Liver (tissue), 9 donors: ENCODE results near the gene YLPM1. TPM values are rescaled to one million over a fixed set of nuclear protein-coding genes. Genes with fewer than 3 reads are reported as not detected.

ENCODE experiments used
- DNase-seq: peaks from one replicate; pipeline ENCODE4 v3.0.0-alpha.2; 2017; ENCODE audit warnings: low spot score
- H3K27ac ChIP-seq, 2 donors: one replicate each; pipeline ENCODE4 v1.7.0; 2013; ENCODE audit warnings: inconsistent platforms in 2 of 2, low read length in 2 of 2, control low read depth in 1 of 2, low read depth in 1 of 2, mild to moderate bottlenecking in 1 of 2
- H3K27me3 ChIP-seq, 4 donors: one replicate each; pipeline versions ENCODE4 v1.6.1 to v1.7.0; 2013; ENCODE audit warnings: low read length in 3 of 4, inconsistent platforms in 1 of 4, mild to moderate bottlenecking in 1 of 4, moderate library complexity in 1 of 4; ENCODE audit not compliant: control insufficient read depth in 4 of 4, insufficient read depth in 4 of 4
- H3K36me3 ChIP-seq, 4 donors: one replicate each; pipeline versions ENCODE4 v1.6.1 to v1.7.0; 2013; ENCODE audit warnings: low read length in 3 of 4, mild to moderate bottlenecking in 3 of 4, low read depth in 1 of 4, moderate library complexity in 1 of 4; ENCODE audit not compliant: control insufficient read depth in 4 of 4, insufficient read depth in 3 of 4
- H3K4me1 ChIP-seq, 4 donors: one replicate each; pipeline versions ENCODE4 v1.6.1 to v1.7.0; 2013; ENCODE audit warnings: low read length in 3 of 4, mild to moderate bottlenecking in 3 of 4, moderate library complexity in 1 of 4; ENCODE audit not compliant: control insufficient read depth in 4 of 4, insufficient read depth in 4 of 4
- H3K4me3 ChIP-seq, 3 donors: one replicate each; pipeline versions ENCODE4 v1.6.1 to v1.7.0; 2013; ENCODE audit warnings: low read length in 3 of 3, control low read depth in 1 of 3, low read depth in 1 of 3, mild to moderate bottlenecking in 1 of 3
- H3K9ac ChIP-seq, 2 donors: one replicate each; pipeline ENCODE4 v1.7.0; 2013; ENCODE audit warnings: low read length in 2 of 2, mild to moderate bottlenecking in 2 of 2, moderate library complexity in 2 of 2, control low read depth in 1 of 2, low read depth in 1 of 2
- H3K9me3 ChIP-seq, 4 donors: one replicate each; pipeline versions ENCODE4 v1.6.1 to v1.7.0; 2013; ENCODE audit warnings: low read length in 3 of 4; ENCODE audit not compliant: control insufficient read depth in 4 of 4
- ATF3 ChIP-seq: IDR thresholded peaks from 2 replicates; pipeline ENCODE4 v1.6.1; 2016; ENCODE audit warnings: antibody characterized with exemption
- FOXA1 ChIP-seq: IDR thresholded peaks from 2 replicates; pipeline ENCODE4 v1.6.1; 2016; ENCODE audit warnings: antibody characterized with exemption
- HNF4A ChIP-seq, 2 donors: conservative IDR thresholded peaks; 2 replicates each; pipeline ENCODE4 v1.6.1; 2016; ENCODE audit warnings: antibody characterized with exemption in 2 of 2, mild to moderate bottlenecking in 2 of 2
- JUND ChIP-seq, 2 donors: IDR thresholded peaks; 2 replicates each; pipeline ENCODE4 v1.6.1; 2016; ENCODE audit warnings: antibody characterized with exemption in 2 of 2
- NR2F2 ChIP-seq: IDR thresholded peaks from 2 replicates; pipeline ENCODE4 v1.6.1; 2016; ENCODE audit warnings: antibody characterized with exemption
- RAD21 ChIP-seq, 2 donors: IDR thresholded peaks; 2 replicates each; pipeline ENCODE4 v1.6.1; 2016; ENCODE audit warnings: antibody characterized with exemption in 2 of 2, mild to moderate bottlenecking in 2 of 2
- SP1 ChIP-seq: IDR thresholded peaks from 2 replicates; pipeline ENCODE4 v1.6.1; 2018; ENCODE audit warnings: antibody characterized with exemption, mild to moderate bottlenecking
- TAF1 ChIP-seq: conservative IDR thresholded peaks from 2 replicates; pipeline ENCODE4 v1.6.1; 2016; ENCODE audit warnings: antibody characterized with exemption, mild to moderate bottlenecking
- YY1 ChIP-seq: IDR thresholded peaks from 2 replicates; pipeline ENCODE4 v1.6.1; 2016; ENCODE audit warnings: antibody characterized with exemption, mild to moderate bottlenecking
- WGBS: extraction: QIAGEN DNeasy Blood & Tissue Kit; methylation state at CpG from one replicate; pipeline ENCODE4 v1.1.7; 2013; 5-methylcytosine and 5-hydroxymethylcytosine counted together
- polyA plus RNA-seq, 2 donors: library from polyadenylated mRNA; stranded (reverse) in 1 of 2; unstranded in 1 of 2; fragments of 200-250 nt in 1 of 2; fragments of >200 nt in 1 of 2; fragmentation: Nextera tagmentation in 1 of 2; extraction: Ambion mirVana in 1 of 2; gene quantifications; one replicate each; pipeline versions ENCODE4 v1.2.1 to v1.2.3, GENCODE V29; 2013 to 2015
- total RNA-seq, 2 donors: library from RNA; depleted of rRNA; stranded (reverse); fragments of >200 nt; gene quantifications; one replicate each; pipeline ENCODE4 v1.2.3, GENCODE V29; 2014
- TF ChIP-seq, protein P1 (sequence below): fragments of 150-350 bp; IDR thresholded peaks from 2 replicates; pipeline ENCODE4 v1.5.1; 2017; ENCODE audit warnings: improper control_type of control experiment, low read depth, low read length; ENCODE audit not compliant: missing input control
- TF ChIP-seq, protein P2 (sequence below): IDR thresholded peaks from 2 replicates; pipeline ENCODE4 v1.6.1; 2016; ENCODE audit warnings: antibody characterized with exemption
- TF ChIP-seq, protein P3 (sequence below): IDR thresholded peaks from 2 replicates; pipeline ENCODE4 v1.6.1; 2016; ENCODE audit warnings: antibody characterized with exemption, mild to moderate bottlenecking
- TF ChIP-seq, protein P4 (sequence below): IDR thresholded peaks from 2 replicates; pipeline ENCODE4 v1.6.1; 2016; ENCODE audit warnings: antibody characterized with exemption
- donor health status: healthy.
- donor health status: healthy.
- donor health status: healthy.
- donor health status: healthy.
- donor health status: healthy.

The YLPM1 gene
- total and polyA plus RNA-seq, 4 donors, result 5.9 to 27.3 (median 13.2) TPM

- Histone ChIP-seq H3K36me3 (no peaks in the 10 kb centered on the region), H3K27me3 (no peaks in the 10 kb centered on the region), H3K4me3 (no peak overlapping the region), H3K4me1 (peaks cover 0 to 9% (median 0%) of the 10 kb centered on the region in 4 donors), H3K9ac (no peak overlapping the region), H3K27ac (no peak overlapping the region), H3K9me3 (no peaks in the 10 kb centered on the region)
- no peak for DNase-seq
- TF ChIP-seq YY1 (no peak), SP1 (no peak), ATF3 (no peak), FOXA1 (no peak), JUND (IDR thresholded peaks at IDR 0.05) (no peak)
- WGBS, result 63% methylated on average over 10 of the region's 10 CpGs
These were observed 96.8 kb downstream of the YLPM1 start for GRCh38 chr14:74859757-74860552.

DNA sequence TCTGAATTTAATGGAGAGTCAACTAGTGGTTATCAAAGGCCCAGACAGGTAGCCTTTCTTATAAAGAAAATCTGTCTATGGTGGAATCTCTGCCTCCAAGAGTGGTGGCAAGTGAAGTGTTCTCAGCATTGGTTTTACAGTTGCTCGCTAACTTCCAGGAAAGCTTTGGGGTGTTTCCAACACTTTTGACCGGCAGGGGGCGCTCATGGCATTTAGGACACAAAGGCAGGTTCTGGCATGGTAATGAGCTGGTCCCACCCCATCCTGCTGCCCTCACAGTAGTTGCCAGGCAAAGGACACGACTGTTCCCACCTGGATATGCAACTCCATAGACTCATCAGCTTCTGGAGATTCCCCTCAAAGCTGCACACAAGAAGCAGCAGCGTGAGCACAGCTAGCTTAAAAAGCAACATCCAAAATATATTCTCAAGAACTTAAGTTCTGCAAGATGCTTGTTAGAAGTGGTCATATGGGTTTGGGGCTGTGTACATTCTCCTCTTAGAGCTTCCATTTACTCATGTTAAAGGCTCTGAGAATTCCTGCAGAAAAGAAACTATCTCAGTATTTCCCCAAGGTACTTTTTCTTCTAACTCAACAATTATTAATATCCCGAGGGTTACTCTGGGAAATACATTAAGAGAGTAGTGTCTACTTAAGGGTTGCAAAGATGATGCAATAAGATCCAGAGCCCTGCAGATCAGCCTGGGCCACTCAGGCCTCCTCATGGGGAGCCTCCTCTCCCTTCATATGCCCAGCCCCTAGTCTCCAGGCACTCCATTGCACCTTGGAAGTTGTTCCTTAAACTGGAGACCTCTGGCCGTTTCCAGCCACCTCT is 98.0 kb downstream of the YLPM1 start:
- no peak overlapping the region for H3K9ac ChIP-seq
- peak; percentile 94 for DNase-seq
- no peaks in the 10 kb centered on the region for H3K27me3 ChIP-seq
- H3K4me3 ChIP-seq, result no peak overlapping the region
- no peaks in the 10 kb centered on the region for H3K36me3 ChIP-seq
- H3K27ac ChIP-seq, result no peak overlapping the region
- TF ChIP-seq RAD21 (IDR thresholded peaks at IDR 0.05), result peak; percentile 92 to 94
- TF ChIP-seq, protein P1, sequence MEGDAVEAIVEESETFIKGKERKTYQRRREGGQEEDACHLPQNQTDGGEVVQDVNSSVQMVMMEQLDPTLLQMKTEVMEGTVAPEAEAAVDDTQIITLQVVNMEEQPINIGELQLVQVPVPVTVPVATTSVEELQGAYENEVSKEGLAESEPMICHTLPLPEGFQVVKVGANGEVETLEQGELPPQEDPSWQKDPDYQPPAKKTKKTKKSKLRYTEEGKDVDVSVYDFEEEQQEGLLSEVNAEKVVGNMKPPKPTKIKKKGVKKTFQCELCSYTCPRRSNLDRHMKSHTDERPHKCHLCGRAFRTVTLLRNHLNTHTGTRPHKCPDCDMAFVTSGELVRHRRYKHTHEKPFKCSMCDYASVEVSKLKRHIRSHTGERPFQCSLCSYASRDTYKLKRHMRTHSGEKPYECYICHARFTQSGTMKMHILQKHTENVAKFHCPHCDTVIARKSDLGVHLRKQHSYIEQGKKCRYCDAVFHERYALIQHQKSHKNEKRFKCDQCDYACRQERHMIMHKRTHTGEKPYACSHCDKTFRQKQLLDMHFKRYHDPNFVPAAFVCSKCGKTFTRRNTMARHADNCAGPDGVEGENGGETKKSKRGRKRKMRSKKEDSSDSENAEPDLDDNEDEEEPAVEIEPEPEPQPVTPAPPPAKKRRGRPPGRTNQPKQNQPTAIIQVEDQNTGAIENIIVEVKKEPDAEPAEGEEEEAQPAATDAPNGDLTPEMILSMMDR, result peak; percentile 80
- TF ChIP-seq, protein P2, sequence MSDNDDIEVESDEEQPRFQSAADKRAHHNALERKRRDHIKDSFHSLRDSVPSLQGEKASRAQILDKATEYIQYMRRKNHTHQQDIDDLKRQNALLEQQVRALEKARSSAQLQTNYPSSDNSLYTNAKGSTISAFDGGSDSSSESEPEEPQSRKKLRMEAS, result no peak
- H3K9me3 ChIP-seq, result no peaks in the 10 kb centered on the region
- WGBS, result 30% methylated on average over 7 of the region's 7 CpGs
- H3K4me1 ChIP-seq, result peaks cover 0 to 5% (median 0%) of the 10 kb centered on the region in 4 donors

GRCh38 chr14:74861734-74862090 is 98.6 kb downstream of the YLPM1 start:
- H3K4me1 ChIP-seq, result no peaks in the 10 kb centered on the region
- H3K27me3 ChIP-seq, result no peaks in the 10 kb centered on the region
- 72% methylated on average over 3 of the region's 3 CpGs for WGBS
- no peak overlapping the region for H3K27ac ChIP-seq
- H3K36me3 ChIP-seq, result no peaks in the 10 kb centered on the region
- no peaks in the 10 kb centered on the region for H3K9me3 ChIP-seq
- no peak overlapping the region for H3K4me3 ChIP-seq
- no peak overlapping the region for H3K9ac ChIP-seq
- no peak for DNase-seq
- TF ChIP-seq HNF4A (conservative IDR thresholded peaks at IDR 0.05) (no peak), FOXA1 (no peak), NR2F2 (no peak), ATF3 (no peak), TAF1 (no peak), SP1 (no peak)
- TF ChIP-seq, protein P2, result no peak
- TF ChIP-seq, protein P3, sequence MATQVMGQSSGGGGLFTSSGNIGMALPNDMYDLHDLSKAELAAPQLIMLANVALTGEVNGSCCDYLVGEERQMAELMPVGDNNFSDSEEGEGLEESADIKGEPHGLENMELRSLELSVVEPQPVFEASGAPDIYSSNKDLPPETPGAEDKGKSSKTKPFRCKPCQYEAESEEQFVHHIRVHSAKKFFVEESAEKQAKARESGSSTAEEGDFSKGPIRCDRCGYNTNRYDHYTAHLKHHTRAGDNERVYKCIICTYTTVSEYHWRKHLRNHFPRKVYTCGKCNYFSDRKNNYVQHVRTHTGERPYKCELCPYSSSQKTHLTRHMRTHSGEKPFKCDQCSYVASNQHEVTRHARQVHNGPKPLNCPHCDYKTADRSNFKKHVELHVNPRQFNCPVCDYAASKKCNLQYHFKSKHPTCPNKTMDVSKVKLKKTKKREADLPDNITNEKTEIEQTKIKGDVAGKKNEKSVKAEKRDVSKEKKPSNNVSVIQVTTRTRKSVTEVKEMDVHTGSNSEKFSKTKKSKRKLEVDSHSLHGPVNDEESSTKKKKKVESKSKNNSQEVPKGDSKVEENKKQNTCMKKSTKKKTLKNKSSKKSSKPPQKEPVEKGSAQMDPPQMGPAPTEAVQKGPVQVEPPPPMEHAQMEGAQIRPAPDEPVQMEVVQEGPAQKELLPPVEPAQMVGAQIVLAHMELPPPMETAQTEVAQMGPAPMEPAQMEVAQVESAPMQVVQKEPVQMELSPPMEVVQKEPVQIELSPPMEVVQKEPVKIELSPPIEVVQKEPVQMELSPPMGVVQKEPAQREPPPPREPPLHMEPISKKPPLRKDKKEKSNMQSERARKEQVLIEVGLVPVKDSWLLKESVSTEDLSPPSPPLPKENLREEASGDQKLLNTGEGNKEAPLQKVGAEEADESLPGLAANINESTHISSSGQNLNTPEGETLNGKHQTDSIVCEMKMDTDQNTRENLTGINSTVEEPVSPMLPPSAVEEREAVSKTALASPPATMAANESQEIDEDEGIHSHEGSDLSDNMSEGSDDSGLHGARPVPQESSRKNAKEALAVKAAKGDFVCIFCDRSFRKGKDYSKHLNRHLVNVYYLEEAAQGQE, result no peak
- TF ChIP-seq, protein P1, result no peak
- TF ChIP-seq, protein P4, sequence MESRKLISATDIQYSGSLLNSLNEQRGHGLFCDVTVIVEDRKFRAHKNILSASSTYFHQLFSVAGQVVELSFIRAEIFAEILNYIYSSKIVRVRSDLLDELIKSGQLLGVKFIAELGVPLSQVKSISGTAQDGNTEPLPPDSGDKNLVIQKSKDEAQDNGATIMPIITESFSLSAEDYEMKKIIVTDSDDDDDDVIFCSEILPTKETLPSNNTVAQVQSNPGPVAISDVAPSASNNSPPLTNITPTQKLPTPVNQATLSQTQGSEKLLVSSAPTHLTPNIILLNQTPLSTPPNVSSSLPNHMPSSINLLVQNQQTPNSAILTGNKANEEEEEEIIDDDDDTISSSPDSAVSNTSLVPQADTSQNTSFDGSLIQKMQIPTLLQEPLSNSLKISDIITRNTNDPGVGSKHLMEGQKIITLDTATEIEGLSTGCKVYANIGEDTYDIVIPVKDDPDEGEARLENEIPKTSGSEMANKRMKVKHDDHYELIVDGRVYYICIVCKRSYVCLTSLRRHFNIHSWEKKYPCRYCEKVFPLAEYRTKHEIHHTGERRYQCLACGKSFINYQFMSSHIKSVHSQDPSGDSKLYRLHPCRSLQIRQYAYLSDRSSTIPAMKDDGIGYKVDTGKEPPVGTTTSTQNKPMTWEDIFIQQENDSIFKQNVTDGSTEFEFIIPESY, result no peak
